NT2/D1 (cell line): ENCODE measurements around the gene TELO2.
"Not testable (repeated sequence)": the region's sequence is repeated elsewhere in the genome, so short reads cannot be mapped to it uniquely, and the experiment has no call there.

Source experiments
- DNase-seq: peaks from one replicate; pipeline ENCODE4 v3.0.0-alpha.2; 2011; ENCODE audit warnings: low read depth, low spot score
- H3K27me3 ChIP-seq: 2 replicates; pipeline ENCODE4 v1.6.0; 2011; ENCODE audit warnings: mild to moderate bottlenecking; ENCODE audit not compliant: insufficient read length, insufficient read depth
- H3K36me3 ChIP-seq: 2 replicates; pipeline ENCODE4 v1.6.1; 2011; ENCODE audit warnings: mild to moderate bottlenecking, low read length, mixed read lengths; ENCODE audit not compliant: insufficient read depth, insufficient read length
- H3K4me1 ChIP-seq: 2 replicates; pipeline ENCODE4 v1.5.1; 2011; ENCODE audit not compliant: insufficient read depth, insufficient read length
- H3K4me3 ChIP-seq: 2 replicates; pipeline ENCODE4 v1.5.1; 2011; ENCODE audit warnings: low read depth; ENCODE audit not compliant: insufficient read length
- H3K9ac ChIP-seq: 2 replicates; pipeline ENCODE4 v1.6.0; 2011; ENCODE audit warnings: low read depth; ENCODE audit not compliant: insufficient read length
- H3K9me3 ChIP-seq: 2 replicates; pipeline ENCODE4 v1.5.1; 2011; ENCODE audit warnings: mild to moderate bottlenecking, low read length; ENCODE audit not compliant: insufficient read depth
- SUZ12 ChIP-seq: IDR thresholded peaks from 2 replicates; pipeline ENCODE4 v1.6.1; 2011; ENCODE audit not compliant: insufficient read length, insufficient read depth; ENCODE audit errors: extremely low read depth
- YY1 ChIP-seq: IDR thresholded peaks from 2 replicates; pipeline ENCODE4 v1.6.1; 2011; ENCODE audit not compliant: insufficient read length, insufficient read depth
- ZNF274 ChIP-seq: IDR thresholded peaks from 2 replicates; pipeline ENCODE4 v1.6.1; 2011; ENCODE audit warnings: mild to moderate bottlenecking, low read depth, low read length

Gene TELO2

GRCh38 chr16:1474796-1475551 is 18.2 kb upstream of the TELO2 start, which contains the start of gene CLCN7:
TSS of gene CLCN7 (minus strand) at chr16:1475028. CDS start at chr16:1474974, 54 bp downstream.
- peaks cover 4% of the 10 kb centered on the region for H3K36me3 ChIP-seq
- peak; percentile 81 for DNase-seq
- H3K4me1 ChIP-seq = peaks cover 6% of the 10 kb centered on the region
- peaks cover 2% of the 10 kb centered on the region for H3K27me3 ChIP-seq
- H3K4me3 ChIP-seq = peak within 1 kb of the TSS; percentile 87
- peak within 1 kb of the TSS; percentile 95 for H3K9ac ChIP-seq
- no peaks in the 10 kb centered on the region for H3K9me3 ChIP-seq
- no peak for TF ChIP-seq SUZ12
- TF ChIP-seq ZNF274 = no peak
- no peak for TF ChIP-seq YY1

DNA sequence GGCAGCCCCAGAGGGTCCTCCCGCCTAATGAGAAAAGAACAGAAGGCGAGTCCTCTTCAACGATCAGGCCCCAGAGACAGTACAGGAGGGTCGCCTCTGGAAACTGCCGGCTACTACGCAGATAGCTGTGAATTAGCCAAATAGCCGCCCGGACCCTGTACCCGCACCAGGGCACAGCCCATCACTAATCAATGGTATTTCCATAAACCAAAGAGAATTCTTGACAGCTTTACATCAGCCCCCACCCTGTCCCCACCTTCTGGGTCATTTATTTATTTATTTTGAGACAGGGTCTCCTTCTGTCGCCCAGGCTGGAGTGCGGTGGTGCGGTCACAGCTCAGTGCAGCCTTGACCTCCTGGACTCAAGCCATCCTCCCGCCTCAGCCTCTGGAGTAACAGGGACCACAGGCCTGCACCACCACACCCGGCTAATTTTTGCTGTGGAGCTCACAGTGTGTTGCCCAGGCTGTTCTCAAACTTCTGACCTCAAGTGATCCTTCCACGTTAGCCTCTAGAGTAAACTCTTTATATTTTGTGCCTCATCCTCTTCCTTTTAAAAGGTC is 17.5 kb upstream of the TELO2 start:
- H3K27me3 ChIP-seq = peaks cover 2% of the 10 kb centered on the region
- TF ChIP-seq ZNF274 (no peak), YY1 (no peak), SUZ12 (no peak)
- no peak for DNase-seq
- H3K36me3 ChIP-seq = peaks cover 4% of the 10 kb centered on the region
- H3K9me3 ChIP-seq = no peaks in the 10 kb centered on the region
- H3K9ac ChIP-seq = peak overlapping the region; percentile 95
- peak overlapping the region; percentile 87 for H3K4me3 ChIP-seq
- peaks cover 6% of the 10 kb centered on the region for H3K4me1 ChIP-seq

DNA sequence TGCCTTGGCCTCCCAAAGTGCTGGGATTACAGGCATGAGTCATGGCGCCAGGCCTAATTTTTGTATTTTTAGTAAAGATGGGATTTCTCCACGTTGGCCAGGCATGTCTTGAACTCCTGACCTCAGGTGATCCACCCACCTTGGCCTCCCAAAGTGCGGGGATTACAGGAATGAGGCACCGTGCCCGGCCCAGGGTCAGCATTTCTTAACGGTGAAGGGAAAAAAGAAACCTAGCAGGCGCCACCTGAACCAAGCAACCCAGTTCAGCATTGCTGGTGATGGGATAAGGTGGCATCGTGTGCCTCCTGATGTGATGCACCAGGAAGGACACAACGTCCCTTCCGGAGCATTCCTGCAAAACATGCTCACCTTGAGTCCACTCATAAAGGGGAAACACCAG is 16.1 kb upstream of the TELO2 start:
- Histone ChIP-seq H3K4me1 (no peaks in the 10 kb centered on the region), H3K9ac (no peak overlapping the region)

DNA sequence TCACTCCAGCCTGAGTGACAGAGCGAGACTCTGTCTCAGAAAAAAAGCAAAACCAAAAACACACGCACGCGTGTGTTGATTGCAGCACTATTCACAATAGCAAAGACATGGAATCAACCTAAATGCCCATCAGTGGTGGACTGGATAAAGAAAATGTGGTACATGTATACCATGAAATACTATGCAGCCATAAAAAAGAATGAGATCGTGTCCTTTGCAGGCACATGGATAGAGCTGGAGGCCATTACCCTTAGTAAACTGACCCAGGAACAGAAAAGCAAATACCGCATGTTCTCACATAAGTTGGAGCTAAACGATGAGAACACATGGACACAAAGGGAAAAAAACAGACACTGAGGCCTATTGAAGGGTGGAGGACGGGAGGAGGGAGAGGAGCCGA is 14.2 kb upstream of the TELO2 start:
- H3K27me3 ChIP-seq, H3K9ac ChIP-seq, H3K4me1 ChIP-seq, H3K9me3 ChIP-seq, H3K4me3 ChIP-seq, H3K36me3 ChIP-seq, DNase-seq: not testable (repeated sequence)

More for the DNA sequence above, 16.1 kb upstream of the TELO2 start:
- Histone ChIP-seq H3K36me3 (no peaks in the 10 kb centered on the region), H3K9me3 (no peaks in the 10 kb centered on the region), H3K4me3 (no peak overlapping the region), H3K27me3 (peaks cover 6% of the 10 kb centered on the region)
- TF ChIP-seq YY1 (no peak), ZNF274 (no peak)
- DNase-seq = no peak

DNA sequence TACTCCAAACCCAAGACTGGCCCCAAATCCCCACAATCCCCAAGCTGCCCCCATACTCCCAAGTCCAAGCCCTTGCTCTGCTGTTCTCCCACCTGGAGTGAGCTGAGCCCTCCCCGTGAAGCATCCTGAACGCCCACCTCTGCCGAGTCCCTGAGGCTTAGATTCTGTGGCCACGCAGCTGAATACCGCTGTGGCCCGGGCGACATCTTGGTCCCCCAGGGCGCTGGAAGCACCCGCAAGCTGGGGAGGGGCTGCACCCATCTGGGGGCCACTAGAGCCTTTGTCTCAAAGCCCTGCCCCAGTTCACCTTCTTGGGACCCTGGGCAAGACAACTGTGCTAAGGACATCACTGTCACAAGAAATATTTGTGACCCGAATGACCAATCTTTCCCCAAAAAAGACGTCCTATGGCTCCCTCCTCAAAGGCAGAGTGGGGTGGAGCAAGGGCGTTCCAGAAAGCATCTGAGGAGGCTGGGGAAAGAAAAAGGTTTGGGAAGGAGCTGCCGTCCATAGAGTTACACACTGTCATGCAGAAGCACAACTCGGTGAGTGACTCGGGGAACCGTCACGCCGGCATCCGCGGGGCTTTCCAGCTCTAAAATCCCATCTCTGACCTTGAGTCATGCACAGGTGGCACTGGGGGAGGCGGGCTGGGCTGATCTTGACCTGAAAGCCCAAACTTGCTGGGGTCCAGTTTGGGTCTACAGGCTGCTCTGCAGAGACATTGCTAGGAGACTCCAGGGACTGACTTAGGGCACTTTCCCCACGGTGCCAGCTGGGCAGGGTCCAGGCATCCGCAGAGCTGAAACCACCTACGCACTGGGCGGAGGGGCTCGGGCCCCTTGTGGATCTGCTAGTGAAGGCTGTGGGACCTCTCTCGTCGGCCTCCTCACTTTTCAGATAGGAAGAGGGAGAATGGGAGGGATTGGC is 11.0 kb upstream of the TELO2 start:
- no peak overlapping the region for H3K4me3 ChIP-seq
- DNase-seq = no peak
- H3K4me1 ChIP-seq = no peaks in the 10 kb centered on the region
- no peak overlapping the region for H3K9ac ChIP-seq
- TF ChIP-seq ZNF274 = no peak
- no peak for TF ChIP-seq SUZ12
- TF ChIP-seq YY1 = no peak
- H3K9me3 ChIP-seq = no peaks in the 10 kb centered on the region
- H3K27me3 ChIP-seq = peaks cover 6% of the 10 kb centered on the region
- no peaks in the 10 kb centered on the region for H3K36me3 ChIP-seq

DNA sequence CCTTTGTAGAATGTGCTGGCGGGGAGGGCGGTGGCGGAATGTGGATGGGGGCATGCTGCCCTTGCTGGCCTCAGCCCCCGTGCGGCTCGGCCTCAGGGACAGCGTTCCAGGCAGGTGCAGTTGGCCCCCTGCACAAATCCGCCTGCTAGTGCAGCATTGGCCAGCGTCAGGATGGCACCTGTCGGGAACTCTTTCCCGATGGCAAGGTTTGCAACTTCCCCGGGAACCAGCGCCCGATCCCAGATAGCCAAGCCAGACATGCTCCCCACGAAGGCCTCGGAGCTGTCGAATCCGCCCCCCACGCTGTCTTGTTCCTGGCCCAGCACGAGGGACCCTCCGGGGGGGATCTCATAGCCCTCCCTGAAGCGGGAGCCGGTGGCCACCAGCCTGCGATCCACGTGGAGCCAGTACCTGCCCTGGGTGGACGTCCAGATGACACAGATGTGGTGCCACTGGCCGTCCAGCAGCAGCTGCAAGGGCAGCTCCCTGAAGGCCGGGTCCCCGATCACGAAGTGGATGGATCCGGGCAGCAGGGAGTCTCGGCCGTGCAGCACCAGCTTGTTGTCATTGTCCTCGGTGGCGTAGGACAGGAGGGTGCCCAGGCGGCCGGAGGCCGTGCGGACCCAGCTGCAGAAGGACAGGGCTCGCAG is 7.2 kb upstream of the TELO2 start:
- no peaks in the 10 kb centered on the region for H3K36me3 ChIP-seq
- no peaks in the 10 kb centered on the region for H3K4me1 ChIP-seq
- no peak for TF ChIP-seq SUZ12
- no peak for TF ChIP-seq YY1
- TF ChIP-seq ZNF274 = no peak
- H3K9ac ChIP-seq = no peak overlapping the region
- no peaks in the 10 kb centered on the region for H3K9me3 ChIP-seq
- peaks cover 4% of the 10 kb centered on the region for H3K27me3 ChIP-seq
- no peak for DNase-seq
- H3K4me3 ChIP-seq = no peak overlapping the region
